ENCODE results near the gene DPH6. TPM values are rescaled to one million over a fixed set of nuclear protein-coding genes. Genes with fewer than 3 reads are reported as not detected.

DPH6 gene
- total RNA-seq, 4 donors from 2014 or later = 30.6 to 49.0 (median 36.8) TPM

DNA sequence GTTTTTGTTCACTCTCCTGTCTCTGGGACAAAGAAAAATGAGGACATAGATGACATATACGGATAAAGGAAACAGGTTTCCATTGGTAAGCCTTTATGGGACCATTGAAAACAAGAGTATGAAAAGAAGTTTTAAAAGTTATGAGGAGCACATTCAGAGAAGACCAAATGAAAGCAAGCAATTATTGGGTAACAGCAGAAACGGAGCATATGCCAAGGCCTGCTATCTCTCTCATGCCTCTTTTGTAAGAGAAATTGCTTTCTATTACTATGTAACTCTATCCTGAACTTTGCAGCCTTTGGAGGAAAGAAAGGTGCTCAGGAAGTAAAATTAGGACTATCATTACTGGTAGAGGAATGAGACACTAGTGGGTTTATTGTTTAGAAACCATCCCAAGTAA, 14.9 kb upstream of the DPH6 start:
- Histone ChIP-seq H3K4me3 (replicated peaks in 1 of 3) (no peak overlapping the region), H3K9me3 (no peaks in the 10 kb centered on the region), H3K27me3 (no peaks in the 10 kb centered on the region), H3K36me3 (no peaks in the 10 kb centered on the region), H3K4me1 (peaks cover 0 to 6% of the 10 kb centered on the region in 2 donors), H3K27ac (no peak overlapping the region)
- no peak for DNase-seq
- intact Hi-C loops (cut with DNase I) = no loop called here
- TF ChIP-seq CTCF (IDR thresholded peaks at IDR 0.05) = no peak
- TF ChIP-seq POLR2A (IDR thresholded peaks at IDR 0.05) = no peak
- 81 to 88% methylated on average over 2 of the region's 2 CpGs for WGBS, 2 donors

GRCh38 chr15:35560258-35560657, 14.3 kb upstream of the DPH6 start:
- intact Hi-C loops (cut with DNase I) = no loop called here
- Histone ChIP-seq H3K4me1 (peaks cover 0 to 6% of the 10 kb centered on the region in 2 donors), H3K27ac (no peak overlapping the region), H3K9me3 (no peaks in the 10 kb centered on the region), H3K36me3 (no peaks in the 10 kb centered on the region), H3K27me3 (no peaks in the 10 kb centered on the region), H3K4me3 (replicated peaks in 1 of 3) (no peak overlapping the region)
- WGBS, 2 donors = 95 to 98% methylated on average over 1 of the region's 1 CpG
- TF ChIP-seq POLR2A (IDR thresholded peaks at IDR 0.05) (no peak), CTCF (IDR thresholded peaks at IDR 0.05) (no peak)
- no peak for DNase-seq

DNA sequence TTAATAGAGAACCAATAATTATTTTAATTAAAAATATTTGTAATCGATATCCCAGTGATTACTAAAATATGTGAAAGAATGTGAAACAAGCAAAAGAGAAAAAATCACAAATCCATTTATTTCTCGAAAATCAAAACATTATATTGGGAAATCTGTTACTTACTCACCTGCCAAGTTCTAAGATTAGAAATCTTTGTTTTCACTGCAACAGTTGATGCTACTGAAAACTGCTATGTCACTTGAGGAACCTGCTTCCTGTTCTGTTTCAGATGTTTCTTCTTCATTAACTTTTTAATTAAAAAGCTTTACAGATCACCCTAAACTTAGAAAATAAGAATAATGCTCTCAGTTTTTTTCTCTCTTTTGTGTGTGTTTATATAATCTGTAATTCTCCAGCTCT, 13.7 kb upstream of the DPH6 start:
- WGBS, 2 donors = 68% methylated on average over 2 of the region's 2 CpGs
- no peak for DNase-seq
- Histone ChIP-seq H3K9me3 (no peaks in the 10 kb centered on the region), H3K36me3 (no peaks in the 10 kb centered on the region), H3K27ac (peak overlapping the region in 1 of 3 donors; percentile 9), H3K4me3 (replicated peaks in 1 of 3) (no peak overlapping the region), H3K27me3 (no peaks in the 10 kb centered on the region), H3K4me1 (peaks cover 0 to 6% of the 10 kb centered on the region in 2 donors)
- TF ChIP-seq CTCF (IDR thresholded peaks at IDR 0.05) = no peak
- TF ChIP-seq POLR2A (IDR thresholded peaks at IDR 0.05) = no peak
- intact Hi-C loops (cut with DNase I) = no loop called here

DNA sequence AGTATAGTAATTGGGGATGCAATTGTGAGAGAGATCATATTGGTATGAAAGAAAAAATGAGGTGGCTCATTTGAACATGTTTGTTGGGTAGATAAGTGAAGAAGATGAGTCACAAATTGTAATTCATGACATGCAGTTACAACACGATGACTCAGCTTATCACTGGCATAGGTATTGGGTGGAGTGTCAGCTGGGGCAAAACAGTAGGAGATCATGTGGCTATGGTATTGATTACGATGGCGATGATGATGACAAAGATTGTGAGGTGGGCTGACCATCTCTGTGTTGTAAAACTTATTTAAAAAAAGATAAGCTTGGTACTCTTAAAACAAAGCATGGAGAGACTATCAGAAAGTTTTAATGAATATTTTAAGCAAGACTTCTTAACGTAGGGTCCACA, 11.6 kb upstream of the DPH6 start:
- WGBS, 2 donors = 95% methylated on average over 4 of the region's 4 CpGs

GRCh38 chr15:35557012-35557411, 11.0 kb upstream of the DPH6 start:
- no peak overlapping the region for H3K27ac ChIP-seq
- intact Hi-C loops (cut with DNase I) = no loop called here
- peaks cover 0 to 6% of the 10 kb centered on the region in 2 donors for H3K4me1 ChIP-seq
- no peak overlapping the region for H3K4me3 ChIP-seq (replicated peaks in 1 of 3)
- TF ChIP-seq POLR2A (IDR thresholded peaks at IDR 0.05) = no peak
- TF ChIP-seq CTCF (IDR thresholded peaks at IDR 0.05) = no peak
- no peak for DNase-seq
- WGBS, 2 donors = 93 to 95% methylated on average over 4 of the region's 4 CpGs
- H3K9me3 ChIP-seq = no peaks in the 10 kb centered on the region
- H3K36me3 ChIP-seq = no peaks in the 10 kb centered on the region
- no peaks in the 10 kb centered on the region for H3K27me3 ChIP-seq

More for the DNA sequence above, 11.6 kb upstream of the DPH6 start:
- Histone ChIP-seq H3K27ac (no peak overlapping the region), H3K9me3 (no peaks in the 10 kb centered on the region), H3K36me3 (no peaks in the 10 kb centered on the region), H3K4me1 (peaks cover 0 to 6% of the 10 kb centered on the region in 2 donors), H3K27me3 (no peaks in the 10 kb centered on the region), H3K4me3 (replicated peaks in 1 of 3) (no peak overlapping the region)
- no peak for TF ChIP-seq CTCF (IDR thresholded peaks at IDR 0.05)
- no peak for TF ChIP-seq POLR2A (IDR thresholded peaks at IDR 0.05)
- DNase-seq = no peak
- intact Hi-C loops (cut with DNase I) = no loop called here

Data from thyroid gland (tissue), 4 donors.